Endothelial cell of umbilical vein (primary cell): ENCODE measurements around the gene PIGO.

ENCODE experiments used
- EZH2 ChIP-seq: IDR thresholded peaks from 2 replicates; pipeline ENCODE4 v1.6.1; 2012; ENCODE audit warnings: borderline replicate concordance, low read depth, mild to moderate bottlenecking, moderate library complexity, low read length, inconsistent platforms; ENCODE audit not compliant: severe bottlenecking
- FOS ChIP-seq: IDR thresholded peaks from 2 replicates; pipeline ENCODE4 v1.6.1; 2011; ENCODE audit warnings: mild to moderate bottlenecking, low read length, moderate library complexity, borderline replicate concordance; ENCODE audit not compliant: insufficient read depth
- GATA2 ChIP-seq: IDR thresholded peaks from 2 replicates; pipeline ENCODE4 v1.7.0; 2011; ENCODE audit warnings: low read depth, mild to moderate bottlenecking, moderate library complexity, mixed read lengths, low read length; ENCODE audit not compliant: insufficient read length, insufficient read depth
- JUN ChIP-seq: IDR thresholded peaks from 2 replicates; pipeline ENCODE4 v1.6.1; 2011; ENCODE audit warnings: borderline replicate concordance, low read depth; ENCODE audit not compliant: insufficient read length, insufficient read depth
- MYC ChIP-seq: IDR thresholded peaks from one replicate; pipeline ENCODE4 v1.6.1; 2011; ENCODE audit warnings: mild to moderate bottlenecking, low read depth, low read length
- POLR2A ChIP-seq: IDR thresholded peaks from 2 replicates; pipeline ENCODE4 v1.6.1; 2012; ENCODE audit warnings: low read depth, mild to moderate bottlenecking, control low read depth, low read length
- POLR2AphosphoS5 ChIP-seq: IDR thresholded peaks from 2 replicates; pipeline ENCODE4 v1.6.1; 2012; ENCODE audit warnings: low read depth, mild to moderate bottlenecking, control low read depth, low read length, moderate library complexity; ENCODE audit not compliant: insufficient read depth
- TF ChIP-seq, protein P1 (sequence below), 2 donors: IDR thresholded peaks; 1 replicate in 1 of 2; 2 replicates in 1 of 2; pipeline ENCODE4 v1.5.1; 2011; ENCODE audit warnings: low read length in 2 of 2, mild to moderate bottlenecking in 2 of 2, moderate library complexity in 2 of 2, control low read depth in 1 of 2, inconsistent platforms in 1 of 2, low read depth in 1 of 2; ENCODE audit not compliant: insufficient read depth in 1 of 2; ENCODE audit errors: extremely low read depth in 1 of 2
- TF ChIP-seq, protein P2 (sequence below): IDR thresholded peaks from 2 replicates; pipeline ENCODE4 v1.6.1; 2011; ENCODE audit not compliant: insufficient read depth, insufficient read length

DNA sequence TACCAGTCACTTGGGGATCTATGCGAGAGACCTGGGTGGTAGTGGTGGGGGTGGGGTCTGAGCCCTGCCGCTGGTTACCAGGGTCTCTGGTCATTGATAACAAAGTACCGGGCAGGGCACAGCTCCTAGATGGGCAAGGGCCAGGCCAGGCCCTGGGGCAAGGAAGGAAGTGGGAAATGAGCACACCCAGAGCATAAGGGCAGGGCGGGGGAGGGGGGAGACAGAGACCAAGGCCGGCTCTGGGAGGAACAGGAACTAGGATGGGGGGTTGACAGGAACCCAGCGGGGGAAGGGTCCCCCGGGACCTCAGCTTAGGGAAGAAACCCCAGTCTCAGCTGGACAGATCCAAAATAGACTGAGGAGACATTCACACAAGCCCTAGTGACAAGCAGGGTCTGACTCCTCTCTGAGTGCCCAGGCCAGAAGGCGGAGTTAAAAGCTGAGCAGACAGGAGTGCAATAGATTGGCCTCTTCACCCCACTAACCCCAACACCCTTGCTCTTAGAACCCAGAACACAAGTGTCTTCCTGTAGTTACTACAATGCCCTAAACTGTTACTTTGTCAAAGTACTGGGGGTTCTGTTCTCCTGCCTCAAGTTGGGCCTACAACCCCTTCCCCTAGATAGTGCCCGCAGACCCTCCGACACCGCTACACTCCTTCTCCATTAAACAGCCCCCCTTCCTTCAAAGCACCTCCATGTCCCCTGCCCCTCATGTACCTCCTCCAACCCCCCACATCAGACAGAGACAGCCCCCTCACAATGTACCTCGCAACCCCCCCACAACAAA lies 18.6 kb upstream of the PIGO start:
- TF ChIP-seq, protein P1, sequence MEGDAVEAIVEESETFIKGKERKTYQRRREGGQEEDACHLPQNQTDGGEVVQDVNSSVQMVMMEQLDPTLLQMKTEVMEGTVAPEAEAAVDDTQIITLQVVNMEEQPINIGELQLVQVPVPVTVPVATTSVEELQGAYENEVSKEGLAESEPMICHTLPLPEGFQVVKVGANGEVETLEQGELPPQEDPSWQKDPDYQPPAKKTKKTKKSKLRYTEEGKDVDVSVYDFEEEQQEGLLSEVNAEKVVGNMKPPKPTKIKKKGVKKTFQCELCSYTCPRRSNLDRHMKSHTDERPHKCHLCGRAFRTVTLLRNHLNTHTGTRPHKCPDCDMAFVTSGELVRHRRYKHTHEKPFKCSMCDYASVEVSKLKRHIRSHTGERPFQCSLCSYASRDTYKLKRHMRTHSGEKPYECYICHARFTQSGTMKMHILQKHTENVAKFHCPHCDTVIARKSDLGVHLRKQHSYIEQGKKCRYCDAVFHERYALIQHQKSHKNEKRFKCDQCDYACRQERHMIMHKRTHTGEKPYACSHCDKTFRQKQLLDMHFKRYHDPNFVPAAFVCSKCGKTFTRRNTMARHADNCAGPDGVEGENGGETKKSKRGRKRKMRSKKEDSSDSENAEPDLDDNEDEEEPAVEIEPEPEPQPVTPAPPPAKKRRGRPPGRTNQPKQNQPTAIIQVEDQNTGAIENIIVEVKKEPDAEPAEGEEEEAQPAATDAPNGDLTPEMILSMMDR (IDR thresholded peaks at IDR 0.05; ENCODE audit: extremely low read depth in 1 of 2, insufficient read depth in 1 of 2, low read depth in 1 of 2, low read length in 2 of 2) = no peak
- peak; percentile 74 for TF ChIP-seq POLR2AphosphoS5
- TF ChIP-seq EZH2 = no peak
- peak; percentile 76 for TF ChIP-seq POLR2A
- no peak for TF ChIP-seq GATA2
- TF ChIP-seq, protein P2, sequence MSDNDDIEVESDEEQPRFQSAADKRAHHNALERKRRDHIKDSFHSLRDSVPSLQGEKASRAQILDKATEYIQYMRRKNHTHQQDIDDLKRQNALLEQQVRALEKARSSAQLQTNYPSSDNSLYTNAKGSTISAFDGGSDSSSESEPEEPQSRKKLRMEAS = no peak
- TF ChIP-seq JUN = no peak
- no peak for TF ChIP-seq MYC
- no peak for TF ChIP-seq FOS
